ENCODE measurements around the gene NUDC.

NUDC gene

GRCh38 chr1:26994020-26994786 lies 72.7 kb downstream of the NUDC start:
- no peak for DNase-seq

- DNase-seq, result no peak
Measured at GRCh38 chr1:26994787-26995517, 73.4 kb downstream of the NUDC start.

GRCh38 chr1:26996024-26996423 lies 74.5 kb downstream of the NUDC start:
- no peak for DNase-seq

All from activated CD8-positive, alpha-beta memory T cell treated with anti-CD3 and anti-CD28 coated beads, Interleukin-2, amount 50 U/mL, for 48 hours (primary cell).